SH-SY5Y (cell line): ENCODE results near the gene ZBED1.

ENCODE experiments used
- GATA2 ChIP-seq: IDR thresholded peaks from 2 replicates; pipeline ENCODE4 v1.6.1; 2011; ENCODE audit warnings: mild to moderate bottlenecking, low read depth, low read length
- GATA3 ChIP-seq: IDR thresholded peaks from 2 replicates; pipeline ENCODE4 v1.6.1; 2011; ENCODE audit warnings: low read depth, mild to moderate bottlenecking, low read length, moderate library complexity

DNA sequence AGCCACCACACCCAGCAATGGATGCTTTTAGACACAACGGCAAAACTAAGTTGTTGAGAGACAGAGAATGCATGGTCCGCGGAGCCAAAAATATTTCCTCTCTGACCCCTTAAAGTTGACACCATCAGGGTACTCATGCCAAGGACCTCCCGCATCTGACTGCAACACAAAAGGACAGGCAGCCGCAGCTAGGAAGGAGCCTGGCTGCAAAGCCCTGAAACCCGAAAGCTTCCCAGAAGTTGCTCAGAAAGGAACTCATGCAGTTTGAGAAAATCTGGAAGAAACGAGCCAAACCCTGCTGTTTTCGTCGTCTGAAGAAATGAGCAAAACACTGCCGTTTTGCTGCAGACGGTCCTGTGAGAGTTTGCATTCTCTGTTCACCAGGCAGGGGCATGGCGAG is 16.5 kb downstream of the ZBED1 start:
- TF ChIP-seq GATA2 (no peak), GATA3 (no peak)
